GM12878 (cell line): ENCODE results near the gene MEGF11. TPM values are rescaled to one million over a fixed set of nuclear protein-coding genes. Genes with fewer than 3 reads are reported as not detected.

Experiments used
- ATAC-seq: fragments of 200-7000 bp; cut with Tn5 transposase; 3 replicates; pipeline ENCODE4 v1.9.1; 2020; ENCODE audit warnings: mild to moderate bottlenecking, moderate library complexity
- BruUV-seq: library from RNA; stranded (reverse); fragments of 400-500 nt; replicated peaks from 2 replicates; lab custom pipeline; 2021; lab: Mats Ljungman, UMichigan
- CTCF ChIA-PET: fragments of 300-600 bp; sonication (Branson Sonifier 250); formaldehyde crosslinking; extraction: SDS; loops from one replicate; lab custom pipeline; 2021; ENCODE audit warnings: inconsistent platforms; lab: Yijun Ruan, JAX
- POLR2A ChIA-PET: fragments of 350-600 bp; formaldehyde crosslinking; extraction: SDS; loops from one replicate; lab custom pipeline; 2021; ENCODE audit warnings: inconsistent platforms; lab: Charles Lee
- RAD21 ChIA-PET: fragments of 300-600 bp; sonication (Branson Sonifier 250); formaldehyde crosslinking; loops from one replicate; lab custom pipeline; 2023; ENCODE audit warnings: antibody characterized with exemption; ENCODE audit not compliant: unreplicated experiment; lab: Charles Lee
- SMC1A ChIA-PET: fragments of 300-600 bp; sonication (Branson Sonifier 250); formaldehyde crosslinking; loops from one replicate; lab custom pipeline; 2023; ENCODE audit not compliant: unreplicated experiment, uncharacterized antibody; lab: Charles Lee
- DNase-seq: peaks from one replicate; pipeline ENCODE4 v3.0.0-alpha.2; 2011; ENCODE audit warnings: low read depth, low spot score
- FAIRE-seq: peaks from 3 replicates; lab custom pipeline; 2011; peaks lifted over from hg19 to GRCh38; lab: Jason Lieb, UNC
- H2AFZ ChIP-seq: 2 replicates; pipeline ENCODE4 v1.6.0; 2011; ENCODE audit warnings: low read depth, low read length, control low read depth; ENCODE audit not compliant: control insufficient read depth
- H3K27ac ChIP-seq: 2 replicates; pipeline ENCODE4 v1.5.1; 2011; ENCODE audit warnings: control low read depth; ENCODE audit not compliant: control insufficient read depth, insufficient read depth
- H3K27me3 ChIP-seq, 2 experiments: replicated peaks in 1 of 2; 2 replicates each; pipeline versions ENCODE4 v1.6.0 to v1.6.1; 2011; ENCODE audit warnings: low read length in 1 of 2; ENCODE audit not compliant: control insufficient read depth in 2 of 2, insufficient read depth in 2 of 2
- H3K36me3 ChIP-seq, 2 experiments: 2 replicates each; pipeline ENCODE4 v1.5.1; 2011; ENCODE audit warnings: low read length in 1 of 2; ENCODE audit not compliant: control insufficient read depth in 2 of 2, insufficient read depth in 2 of 2
- H3K4me1 ChIP-seq: 2 replicates; pipeline ENCODE4 v1.6.1; 2011; ENCODE audit warnings: mild to moderate bottlenecking, low read length, moderate library complexity, mixed read lengths; ENCODE audit not compliant: control insufficient read depth, insufficient read depth
- H3K4me2 ChIP-seq: 2 replicates; pipeline ENCODE4 v1.6.0; 2011; ENCODE audit warnings: control low read depth; ENCODE audit not compliant: control insufficient read depth, insufficient read depth
- H3K4me3 ChIP-seq: fragments of 200-600 bp; sonication (generic); 2 replicates; pipeline ENCODE4 v1.5.1; 2016
- H3K79me2 ChIP-seq: 2 replicates; pipeline ENCODE4 v1.6.0; 2011; ENCODE audit warnings: low read length; ENCODE audit not compliant: control insufficient read depth, insufficient read depth
- H3K9ac ChIP-seq: 2 replicates; pipeline ENCODE4 v1.8.0; 2011; ENCODE audit warnings: low read length, control low read depth, mixed read lengths; ENCODE audit not compliant: control insufficient read depth, insufficient read depth
- H3K9me3 ChIP-seq: replicated peaks from 3 replicates; pipeline ENCODE4 v1.5.1; 2011; ENCODE audit warnings: mild to moderate bottlenecking, low read length; ENCODE audit not compliant: control insufficient read depth, insufficient read depth
- H4K20me1 ChIP-seq: 2 replicates; pipeline ENCODE4 v1.6.0; 2011; ENCODE audit not compliant: control insufficient read depth, insufficient read depth
- BMI1 ChIP-seq: fragments of 450-650 bp; IDR thresholded peaks from 2 replicates; pipeline ENCODE4 v1.6.1; 2016; ENCODE audit warnings: mild to moderate bottlenecking, moderate library complexity, borderline replicate concordance
- BRCA1 ChIP-seq: IDR thresholded peaks from 2 replicates; pipeline ENCODE4 v1.6.1; 2011; ENCODE audit warnings: low read depth, low read length, improper control_type of control experiment
- DPF2 ChIP-seq: fragments of 450-650 bp; IDR thresholded peaks from 2 replicates; pipeline ENCODE4 v1.6.1; 2017; ENCODE audit warnings: mild to moderate bottlenecking
- FOS ChIP-seq: IDR thresholded peaks from 3 replicates; pipeline ENCODE4 v1.6.1; 2011; ENCODE audit warnings: borderline replicate concordance; ENCODE audit not compliant: insufficient read length; ENCODE audit errors: extremely low read depth
- HDAC2 ChIP-seq: fragments of 200-600 bp; sonication (generic); IDR thresholded peaks from 2 replicates; pipeline ENCODE4 v1.6.1; 2017
- KDM1A ChIP-seq: fragments of 200-600 bp; sonication (generic); IDR thresholded peaks from 2 replicates; pipeline ENCODE4 v1.6.1; 2016; ENCODE audit warnings: borderline replicate concordance
- MEF2B ChIP-seq: fragments of 450-650 bp; IDR thresholded peaks from 2 replicates; pipeline ENCODE4 v1.6.1; 2018; ENCODE audit warnings: mild to moderate bottlenecking, moderate library complexity; ENCODE audit not compliant: partially characterized antibody, poor library complexity, severe bottlenecking
- SMAD5 ChIP-seq: IDR thresholded peaks from 2 replicates; pipeline ENCODE4 v1.6.1; 2016; ENCODE audit warnings: antibody characterized with exemption, low read depth
- ZNF274 ChIP-seq: IDR thresholded peaks from one replicate; pipeline ENCODE4 v1.8.0; 2011; ENCODE audit not compliant: insufficient read length, insufficient read depth
- WGBS: methylation state at CpG from one replicate; pipeline ENCODE4 v1.1.6; 2016; ENCODE audit warnings: low lambda C conversion rate; ENCODE audit not compliant: insufficient replicate concordance, insufficient coverage; ENCODE audit errors: missing lambda C conversion rate; 5-methylcytosine and 5-hydroxymethylcytosine counted together
- in situ Hi-C: fragments of 300-500 bp; cut with MboI; formaldehyde crosslinking; loops from 9 replicates; pipeline ENCODE4 v1.14.3; 2018; ENCODE audit warnings: mixed read lengths
- intact Hi-C: fragments of 100-400 bp; cut with micrococcal nuclease; formaldehyde crosslinking; loops from one replicate; pipeline ENCODE4 v1.14.2; 2022; ENCODE audit not compliant: unreplicated experiment
- polyA plus RNA-seq, 11 experiments: library from polyadenylated mRNA; depleted of rRNA in 4 of 11; unstranded in 6 of 11; stranded (reverse) in 5 of 11; fragments of >200 nt; fragmentation: Nextera tagmentation in 4 of 11; fragmentation: Illumina TruSeq in 1 of 11; extraction: Ambion mirVana in 4 of 11; extraction: Trizol in 1 of 11; gene quantifications; 1 replicate in 1 of 11; 2 replicates in 10 of 11; pipeline versions ENCODE4 v1.2.1 to v1.2.3, GENCODE V29; 2011 to 2016; ENCODE audit warnings: inconsistent platforms in 2 of 11, missing spikeins in 2 of 11, low read depth in 1 of 11
- total RNA-seq, 4 experiments: library from RNA; depleted of rRNA in 3 of 4; stranded (reverse); fragments of >200 nt in 3 of 4; fragmentation: Illumina TruSeq in 1 of 4; extraction: Trizol in 1 of 4; gene quantifications; 2 replicates each; pipeline versions ENCODE4 v1.2.1 to v1.2.3, GENCODE V29; 2013 to 2021
- TF ChIP-seq, protein P1 (sequence below): fragments of 450-650 bp; IDR thresholded peaks from 2 replicates; pipeline ENCODE4 v1.6.1; 2017; ENCODE audit warnings: mild to moderate bottlenecking, low read depth, inconsistent platforms; ENCODE audit not compliant: poor library complexity, severe bottlenecking
- TF ChIP-seq, protein P2 (sequence below): IDR thresholded peaks from 2 replicates; pipeline ENCODE4 v1.6.1; 2011; ENCODE audit warnings: low read depth, low read length, improper control_type of control experiment, borderline replicate concordance
- TF ChIP-seq, protein P3 (sequence below): fragments of 450-650 bp; IDR thresholded peaks from 2 replicates; pipeline ENCODE4 v1.6.1; 2017; ENCODE audit warnings: low read depth, mild to moderate bottlenecking, moderate library complexity
- TF ChIP-seq, protein P4 (sequence below): IDR thresholded peaks from 2 replicates; pipeline ENCODE4 v1.6.1; 2011; ENCODE audit warnings: borderline replicate concordance, low read depth, mild to moderate bottlenecking, moderate library complexity, low read length; ENCODE audit not compliant: insufficient read depth, poor library complexity, severe bottlenecking
- TF ChIP-seq, protein P5 (sequence below): IDR thresholded peaks from 2 replicates; pipeline ENCODE4 v1.6.1; 2012; ENCODE audit warnings: low read depth, low read length, improper control_type of control experiment

Gene MEGF11
- total and polyA plus RNA-seq, 10 of the 15 experiments (the other 5 are each of a cell fraction or from before 2014, with no cell fraction given) = 0.03 to 1.7 (median 0.49) TPM

DNA sequence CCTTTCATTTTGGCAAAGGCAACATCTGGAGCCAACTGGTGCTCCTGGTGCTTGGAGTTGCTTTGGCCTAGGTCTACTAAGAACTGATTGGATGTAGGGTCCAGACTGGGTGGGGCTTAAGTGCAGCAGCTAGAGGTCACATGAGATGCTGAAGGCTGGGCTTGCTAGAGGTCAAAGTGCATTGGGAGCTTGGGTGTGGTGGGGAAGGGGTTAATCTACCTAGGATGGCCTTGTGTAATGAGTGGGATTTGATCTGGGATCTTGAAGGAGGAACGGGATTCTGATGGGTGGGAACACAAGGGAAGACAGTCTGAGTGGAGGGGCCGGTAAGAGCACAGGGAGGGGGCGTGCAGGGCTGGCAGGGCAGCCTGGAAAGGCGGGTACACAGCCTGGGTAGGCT, 258.7 kb downstream of the MEGF11 start (continued):
- TF ChIP-seq, protein P1, sequence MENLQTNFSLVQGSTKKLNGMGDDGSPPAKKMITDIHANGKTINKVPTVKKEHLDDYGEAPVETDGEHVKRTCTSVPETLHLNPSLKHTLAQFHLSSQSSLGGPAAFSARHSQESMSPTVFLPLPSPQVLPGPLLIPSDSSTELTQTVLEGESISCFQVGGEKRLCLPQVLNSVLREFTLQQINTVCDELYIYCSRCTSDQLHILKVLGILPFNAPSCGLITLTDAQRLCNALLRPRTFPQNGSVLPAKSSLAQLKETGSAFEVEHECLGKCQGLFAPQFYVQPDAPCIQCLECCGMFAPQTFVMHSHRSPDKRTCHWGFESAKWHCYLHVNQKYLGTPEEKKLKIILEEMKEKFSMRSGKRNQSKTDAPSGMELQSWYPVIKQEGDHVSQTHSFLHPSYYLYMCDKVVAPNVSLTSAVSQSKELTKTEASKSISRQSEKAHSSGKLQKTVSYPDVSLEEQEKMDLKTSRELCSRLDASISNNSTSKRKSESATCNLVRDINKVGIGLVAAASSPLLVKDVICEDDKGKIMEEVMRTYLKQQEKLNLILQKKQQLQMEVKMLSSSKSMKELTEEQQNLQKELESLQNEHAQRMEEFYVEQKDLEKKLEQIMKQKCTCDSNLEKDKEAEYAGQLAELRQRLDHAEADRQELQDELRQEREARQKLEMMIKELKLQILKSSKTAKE = no peak
- TF ChIP-seq, protein P2, sequence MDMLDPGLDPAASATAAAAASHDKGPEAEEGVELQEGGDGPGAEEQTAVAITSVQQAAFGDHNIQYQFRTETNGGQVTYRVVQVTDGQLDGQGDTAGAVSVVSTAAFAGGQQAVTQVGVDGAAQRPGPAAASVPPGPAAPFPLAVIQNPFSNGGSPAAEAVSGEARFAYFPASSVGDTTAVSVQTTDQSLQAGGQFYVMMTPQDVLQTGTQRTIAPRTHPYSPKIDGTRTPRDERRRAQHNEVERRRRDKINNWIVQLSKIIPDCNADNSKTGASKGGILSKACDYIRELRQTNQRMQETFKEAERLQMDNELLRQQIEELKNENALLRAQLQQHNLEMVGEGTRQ = no peak
- TF ChIP-seq, protein P3, sequence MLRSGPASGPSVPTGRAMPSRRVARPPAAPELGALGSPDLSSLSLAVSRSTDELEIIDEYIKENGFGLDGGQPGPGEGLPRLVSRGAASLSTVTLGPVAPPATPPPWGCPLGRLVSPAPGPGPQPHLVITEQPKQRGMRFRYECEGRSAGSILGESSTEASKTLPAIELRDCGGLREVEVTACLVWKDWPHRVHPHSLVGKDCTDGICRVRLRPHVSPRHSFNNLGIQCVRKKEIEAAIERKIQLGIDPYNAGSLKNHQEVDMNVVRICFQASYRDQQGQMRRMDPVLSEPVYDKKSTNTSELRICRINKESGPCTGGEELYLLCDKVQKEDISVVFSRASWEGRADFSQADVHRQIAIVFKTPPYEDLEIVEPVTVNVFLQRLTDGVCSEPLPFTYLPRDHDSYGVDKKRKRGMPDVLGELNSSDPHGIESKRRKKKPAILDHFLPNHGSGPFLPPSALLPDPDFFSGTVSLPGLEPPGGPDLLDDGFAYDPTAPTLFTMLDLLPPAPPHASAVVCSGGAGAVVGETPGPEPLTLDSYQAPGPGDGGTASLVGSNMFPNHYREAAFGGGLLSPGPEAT = no peak
- TF ChIP-seq MEF2B (no peak), SMAD5 (no peak)

DNA sequence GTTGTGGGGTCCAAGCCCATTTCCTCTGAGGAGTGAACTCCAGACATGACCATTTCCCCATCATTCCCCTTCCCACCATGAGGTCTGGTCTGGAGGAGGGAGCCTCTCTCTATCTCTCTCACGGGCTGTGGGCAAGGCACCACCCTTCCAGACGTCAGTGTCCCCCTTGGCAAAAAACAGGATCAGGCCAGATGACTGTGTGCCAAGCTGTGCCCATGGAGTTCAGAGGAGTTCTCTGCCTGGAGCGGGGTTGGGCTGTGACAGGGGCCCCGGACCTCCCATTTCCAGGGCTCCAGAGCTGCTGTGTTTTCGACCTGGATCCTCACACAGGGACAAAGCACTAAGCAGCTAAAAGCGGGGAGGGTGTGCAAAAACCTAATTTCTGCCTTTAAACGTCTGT, 259.8 kb downstream of the MEGF11 start:
- ChIA-PET SMC1A (no interaction called here), CTCF (interaction anchor here (0.9 kb wide), 1 partner anchor 10 kb away, joined by 3 read pairs; no protein-coding TSS in a partner anchor), POLR2A (no interaction called here), RAD21 (interaction anchor here (1.1 kb wide), 1 partner anchor 59 kb away, joined by 4 read pairs; no protein-coding TSS in a partner anchor)
- Histone ChIP-seq H3K4me2 (no peak overlapping the region), H4K20me1 (no peaks in the 10 kb centered on the region), H3K36me3 (no peaks in the 10 kb centered on the region), H3K79me2 (no peaks in the 10 kb centered on the region), H2AFZ (no peak overlapping the region), H3K27me3 (peaks cover 3 to 4% of the 10 kb centered on the region in 2 experiments; a peak in 3 of 4 replicates), H3K4me1 (no peaks in the 10 kb centered on the region), H3K9me3 (no peaks in the 10 kb centered on the region), H3K4me3 (no peak overlapping the region), H3K9ac (no peak overlapping the region), H3K27ac (no peak overlapping the region)
- WGBS = 0% methylated on average over 7 of the region's 7 CpGs
- DNase-seq (no peak), ATAC-seq (no peak), FAIRE-seq (no peak)
- BruUV-seq = no TSS peak
- in situ Hi-C loops (no loop called here), intact Hi-C loops (no loop called here)
- TF ChIP-seq DPF2 (no peak), KDM1A (no peak), SMAD5 (no peak), BMI1 (no peak), BRCA1 (no peak), HDAC2 (no peak), ZNF274 (no peak), FOS (no peak)
- TF ChIP-seq, protein P4, sequence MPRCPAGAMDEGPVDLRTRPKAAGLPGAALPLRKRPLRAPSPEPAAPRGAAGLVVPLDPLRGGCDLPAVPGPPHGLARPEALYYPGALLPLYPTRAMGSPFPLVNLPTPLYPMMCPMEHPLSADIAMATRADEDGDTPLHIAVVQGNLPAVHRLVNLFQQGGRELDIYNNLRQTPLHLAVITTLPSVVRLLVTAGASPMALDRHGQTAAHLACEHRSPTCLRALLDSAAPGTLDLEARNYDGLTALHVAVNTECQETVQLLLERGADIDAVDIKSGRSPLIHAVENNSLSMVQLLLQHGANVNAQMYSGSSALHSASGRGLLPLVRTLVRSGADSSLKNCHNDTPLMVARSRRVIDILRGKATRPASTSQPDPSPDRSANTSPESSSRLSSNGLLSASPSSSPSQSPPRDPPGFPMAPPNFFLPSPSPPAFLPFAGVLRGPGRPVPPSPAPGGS = no peak
- TF ChIP-seq, protein P5, sequence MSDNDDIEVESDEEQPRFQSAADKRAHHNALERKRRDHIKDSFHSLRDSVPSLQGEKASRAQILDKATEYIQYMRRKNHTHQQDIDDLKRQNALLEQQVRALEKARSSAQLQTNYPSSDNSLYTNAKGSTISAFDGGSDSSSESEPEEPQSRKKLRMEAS = no peak
